Jurkat, Clone E6-1 (cell line): ENCODE results near the gene CCN2.
"Not testable (repeated sequence)": the region's sequence is repeated elsewhere in the genome, so short reads cannot be mapped to it uniquely, and the experiment has no call there.

Experiments used
- DNase-seq: peaks from one replicate; pipeline ENCODE4 v3.0.0-alpha.2; 2011; ENCODE audit warnings: low read depth, low spot score
- H3K4me3 ChIP-seq: 2 replicates; pipeline ENCODE4 v1.5.1; 2011; ENCODE audit warnings: mild to moderate bottlenecking, low read length, control low read depth, moderate library complexity

The CCN2 gene

DNA sequence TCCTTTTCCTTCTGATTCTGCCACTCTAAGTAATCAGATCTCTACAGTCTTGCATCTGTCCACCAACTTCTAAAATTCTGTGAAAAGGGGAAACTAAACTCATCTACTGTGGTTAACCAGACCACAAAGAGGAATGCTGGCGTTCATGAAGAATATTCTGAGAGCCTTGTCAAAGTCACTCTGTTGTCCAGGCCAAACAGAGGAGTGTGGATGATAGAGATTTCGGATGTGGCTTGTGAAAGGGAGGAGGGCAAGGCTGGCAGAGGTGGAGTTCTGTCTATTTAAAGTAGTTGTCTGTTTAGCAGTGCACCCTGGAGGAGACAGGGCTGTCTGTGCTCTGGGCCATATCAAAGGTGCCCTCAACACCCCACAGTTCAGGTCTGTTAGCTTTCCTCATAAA is 33.9 kb downstream of the CCN2 start:
- H3K4me3 ChIP-seq, result no peak overlapping the region
- peak; percentile 41 for DNase-seq

DNA sequence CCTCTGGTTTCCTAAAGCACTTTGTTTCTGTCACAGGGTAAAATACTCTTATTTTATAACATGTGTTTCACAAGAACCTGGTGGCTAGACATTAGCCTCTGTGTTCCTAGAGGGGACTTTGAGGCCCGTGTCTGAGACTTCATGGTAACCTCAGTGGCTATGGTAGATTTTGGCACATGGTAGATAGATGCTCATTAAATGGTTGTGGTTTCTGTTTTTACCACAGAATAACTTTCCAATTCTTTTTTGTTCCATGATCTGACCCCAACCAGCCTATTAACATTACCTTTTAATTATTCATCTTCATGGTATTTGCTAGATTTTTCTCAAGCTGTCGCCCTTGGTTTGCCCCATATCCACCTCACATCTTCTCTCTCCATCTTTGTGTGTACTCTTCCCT is 34.3 kb downstream of the CCN2 start:
- H3K4me3 ChIP-seq, result no peak overlapping the region
- no peak for DNase-seq

DNA sequence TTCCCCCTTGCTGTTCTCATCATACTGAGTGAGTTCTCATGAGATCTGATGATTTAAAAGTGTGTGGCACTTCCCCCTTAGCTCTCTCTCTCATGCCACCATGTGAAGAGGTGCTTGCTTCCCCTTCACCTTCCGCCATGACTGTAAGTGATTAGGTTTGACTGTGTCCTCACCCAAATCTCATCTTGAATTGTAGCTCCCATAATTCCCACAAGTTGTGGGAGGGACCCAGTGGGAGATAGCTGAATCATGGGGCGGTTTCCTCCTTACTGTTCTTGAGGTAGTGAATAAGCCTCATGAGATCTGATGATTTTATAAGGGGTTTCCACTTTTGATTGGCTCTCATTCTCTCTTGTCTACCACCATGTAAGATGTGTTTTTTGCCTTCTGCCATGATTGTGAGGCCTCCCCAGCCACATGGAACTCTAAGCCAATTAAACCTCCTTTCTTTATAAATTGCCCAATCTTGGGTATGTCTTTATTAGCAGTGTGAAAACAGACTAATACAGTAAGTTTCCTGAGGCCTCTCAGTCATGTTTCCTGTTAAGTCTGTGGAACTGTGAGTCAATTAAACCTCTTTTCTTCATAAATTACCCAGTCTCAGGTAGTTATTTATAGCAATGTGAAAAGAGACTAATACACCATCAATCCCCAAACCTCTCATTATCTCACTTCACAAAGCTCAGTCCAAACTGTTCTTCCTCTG is 34.9 kb downstream of the CCN2 start:
- not testable (repeated sequence) for DNase-seq, H3K4me3 ChIP-seq

DNA sequence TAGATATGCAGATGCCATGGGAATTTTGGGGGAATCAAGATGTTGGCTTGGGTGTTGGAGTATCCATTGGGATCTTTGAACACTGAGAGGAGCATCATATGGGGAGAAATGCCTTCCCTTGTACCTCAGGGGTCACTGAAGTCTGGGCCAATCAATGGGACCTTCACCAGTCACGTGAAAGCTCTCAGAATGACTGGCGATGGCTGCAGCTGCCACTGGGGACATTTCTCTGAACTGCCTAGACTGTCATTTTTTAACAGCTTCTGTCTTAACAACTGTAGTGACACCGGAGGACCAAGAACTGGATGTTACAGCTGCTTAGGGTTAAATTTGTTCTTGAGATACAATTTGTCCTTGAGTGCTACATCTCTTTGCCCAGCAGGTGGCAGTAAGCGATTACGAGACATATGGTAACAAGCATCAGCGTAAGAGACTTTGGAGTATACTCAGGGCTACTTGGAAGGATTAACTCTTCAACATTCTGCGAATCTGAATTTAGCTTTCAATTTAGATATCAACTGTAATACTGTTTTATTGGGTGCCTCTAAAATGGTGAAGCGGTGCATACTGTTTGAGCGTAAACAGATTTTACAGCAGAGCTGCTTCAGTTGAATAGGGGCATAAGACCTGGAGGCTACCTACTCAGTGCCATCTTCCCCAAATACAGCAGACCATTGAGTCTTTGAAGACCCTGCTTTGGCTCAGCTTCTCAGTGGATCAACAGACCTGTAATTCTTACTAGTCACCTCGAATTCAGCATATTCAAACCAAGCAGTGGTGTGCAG is 36.0 kb downstream of the CCN2 start:
- no peak overlapping the region for H3K4me3 ChIP-seq
- DNase-seq, result peak; percentile 71

DNA sequence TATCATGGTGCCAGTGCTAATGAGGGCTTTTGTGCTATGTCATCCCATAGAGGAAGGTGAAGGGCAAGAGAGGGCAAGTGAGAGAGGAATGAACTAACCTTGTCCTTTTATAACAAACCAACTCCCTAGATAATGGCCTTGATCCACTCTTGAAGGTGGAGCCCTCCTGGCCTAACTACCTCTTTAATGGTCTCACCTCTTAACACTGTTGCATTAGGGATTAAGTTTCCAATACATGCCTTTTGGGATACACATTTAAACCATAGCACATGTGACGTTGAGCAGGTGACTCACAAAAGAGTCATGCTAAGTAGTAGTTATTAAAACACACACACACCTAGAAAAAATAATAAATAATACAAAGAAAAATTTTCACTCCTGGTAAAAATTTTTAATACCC is 36.9 kb downstream of the CCN2 start:
- no peak for DNase-seq
- H3K4me3 ChIP-seq, result no peak overlapping the region

DNA sequence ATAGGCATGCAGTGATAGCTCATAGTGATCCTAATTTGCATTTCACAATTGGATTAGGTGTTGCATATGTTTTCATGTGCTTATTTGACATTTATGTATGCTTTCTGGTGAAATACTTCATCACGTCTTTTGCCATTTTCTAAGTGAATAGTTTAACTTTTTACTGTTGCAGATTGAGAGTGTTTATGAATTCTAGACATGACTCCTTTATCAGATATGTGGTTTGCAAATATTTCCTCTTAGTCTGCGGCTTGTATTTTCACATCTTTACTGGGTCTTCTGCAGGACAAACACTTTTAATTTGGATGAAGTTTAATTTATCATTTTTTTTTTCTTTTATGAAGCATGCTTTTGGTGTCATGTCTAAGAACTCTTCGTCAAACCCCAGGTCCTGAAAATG is 39.2 kb downstream of the CCN2 start:
- DNase-seq, result no peak
- H3K4me3 ChIP-seq, result no peak overlapping the region

DNA sequence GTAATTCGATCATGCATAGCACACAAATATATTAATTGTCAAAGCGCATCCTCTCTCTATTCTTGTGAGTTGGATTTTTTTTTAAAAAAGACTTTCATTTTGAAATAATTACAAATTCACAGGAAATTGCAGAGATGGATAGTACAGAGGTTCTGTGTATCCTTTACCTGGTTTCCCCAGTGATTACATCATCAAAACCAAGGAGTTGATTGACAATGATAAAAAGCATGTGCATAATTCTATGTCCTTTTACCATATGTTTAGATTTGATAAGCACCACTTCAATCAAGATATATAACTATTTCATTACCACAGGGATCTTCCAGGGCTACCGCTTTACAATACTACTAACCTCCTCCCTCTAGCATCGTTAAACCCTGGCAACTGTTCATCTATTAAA is 40.2 kb downstream of the CCN2 start:
- DNase-seq, result no peak
- H3K4me3 ChIP-seq, result no peak overlapping the region

DNA sequence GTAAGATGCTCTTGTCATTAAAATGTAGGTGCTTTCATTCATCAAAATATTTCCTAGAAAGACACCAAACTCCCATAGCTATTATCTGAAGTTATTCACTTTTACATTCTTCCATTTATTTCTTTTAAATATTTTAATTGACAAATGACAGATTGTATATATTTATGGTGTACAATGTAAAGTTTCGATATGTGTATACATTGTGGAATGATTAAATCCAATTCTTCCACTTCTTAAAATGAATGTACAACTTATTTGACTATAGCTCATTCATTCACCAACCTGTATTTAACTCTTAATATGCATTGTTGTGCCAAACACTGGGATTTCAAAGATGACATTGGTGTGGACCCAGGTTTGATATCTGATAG is 41.0 kb downstream of the CCN2 start:
- no peak for DNase-seq
- no peak overlapping the region for H3K4me3 ChIP-seq

DNA sequence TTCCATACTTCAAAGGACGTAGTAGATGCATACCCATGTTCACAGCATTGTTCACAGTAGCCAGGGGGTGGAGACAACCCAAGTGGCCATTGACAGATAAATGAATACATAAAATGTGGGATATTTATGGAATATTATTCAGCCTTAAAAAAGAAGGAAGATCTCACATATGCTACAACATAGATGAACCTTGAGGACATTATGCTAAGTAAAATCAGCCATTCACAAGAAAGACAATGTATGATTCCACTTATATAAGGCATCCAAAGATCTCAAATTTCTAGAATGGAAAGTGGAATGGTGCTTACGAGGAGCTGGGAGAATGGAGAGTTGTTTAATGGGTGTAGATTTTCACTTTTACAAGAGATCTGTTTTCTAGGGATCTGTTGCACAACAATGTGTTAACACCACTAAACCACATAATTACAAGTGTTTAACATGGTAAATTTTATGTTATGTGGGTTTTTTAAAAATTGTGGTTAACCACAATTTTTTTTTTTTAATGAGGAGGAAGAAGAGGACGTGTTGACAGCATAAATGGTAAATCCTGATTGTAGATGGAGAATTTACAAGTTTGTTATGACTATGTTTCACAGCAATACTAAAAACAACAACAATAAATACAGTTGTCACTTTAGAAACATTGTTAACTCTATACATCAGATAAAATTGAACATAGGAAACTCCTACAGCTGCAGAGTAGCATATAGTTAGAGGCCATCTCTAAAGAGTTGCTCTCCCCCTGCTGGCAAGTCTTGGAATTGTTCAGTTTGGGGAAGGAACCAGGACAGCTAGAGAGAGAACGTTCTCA is 41.6 kb downstream of the CCN2 start:
- H3K4me3 ChIP-seq, result no peak overlapping the region
- peak; percentile 66 for DNase-seq

DNA sequence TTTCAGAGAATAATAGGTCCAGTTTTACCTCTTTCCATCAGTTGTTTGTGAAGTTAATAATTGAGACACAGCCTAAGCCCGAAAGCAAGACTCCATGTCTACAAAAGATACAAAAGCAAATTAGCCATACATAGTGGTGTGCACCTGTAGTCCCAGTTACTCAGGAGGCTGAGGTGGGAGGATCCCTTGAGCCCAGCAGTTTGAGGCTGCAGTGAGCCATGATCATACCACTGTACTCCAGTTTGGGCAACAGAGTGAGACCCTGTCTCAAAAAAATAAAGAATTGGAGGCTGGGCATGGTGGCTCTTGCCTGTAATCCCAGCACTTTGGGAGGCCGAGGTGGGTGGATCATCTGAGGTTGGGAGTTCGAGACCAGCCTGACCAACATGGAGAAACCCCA is 42.4 kb downstream of the CCN2 start:
- not testable (repeated sequence) for DNase-seq, H3K4me3 ChIP-seq

DNA sequence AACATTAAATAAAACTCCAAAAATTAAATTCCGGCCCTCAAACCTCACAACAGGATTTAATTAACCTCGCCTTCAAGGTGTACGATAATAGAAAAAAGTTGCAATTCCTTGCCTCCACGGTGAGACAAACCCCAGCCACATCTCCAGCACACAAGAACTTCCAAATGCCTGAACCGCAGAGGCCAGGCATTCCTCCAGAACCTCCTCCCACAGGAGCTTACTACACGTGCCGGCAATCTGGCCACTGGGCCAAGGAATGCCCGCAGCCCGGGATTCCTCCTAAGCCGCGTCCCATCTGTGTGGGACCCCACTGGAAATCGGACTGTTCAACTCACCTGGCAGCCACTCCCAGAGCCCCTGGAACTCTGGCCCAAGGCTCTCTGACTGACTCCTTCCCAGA is 47.4 kb downstream of the CCN2 start:
- H3K4me3 ChIP-seq, DNase-seq: not testable (repeated sequence)

DNA sequence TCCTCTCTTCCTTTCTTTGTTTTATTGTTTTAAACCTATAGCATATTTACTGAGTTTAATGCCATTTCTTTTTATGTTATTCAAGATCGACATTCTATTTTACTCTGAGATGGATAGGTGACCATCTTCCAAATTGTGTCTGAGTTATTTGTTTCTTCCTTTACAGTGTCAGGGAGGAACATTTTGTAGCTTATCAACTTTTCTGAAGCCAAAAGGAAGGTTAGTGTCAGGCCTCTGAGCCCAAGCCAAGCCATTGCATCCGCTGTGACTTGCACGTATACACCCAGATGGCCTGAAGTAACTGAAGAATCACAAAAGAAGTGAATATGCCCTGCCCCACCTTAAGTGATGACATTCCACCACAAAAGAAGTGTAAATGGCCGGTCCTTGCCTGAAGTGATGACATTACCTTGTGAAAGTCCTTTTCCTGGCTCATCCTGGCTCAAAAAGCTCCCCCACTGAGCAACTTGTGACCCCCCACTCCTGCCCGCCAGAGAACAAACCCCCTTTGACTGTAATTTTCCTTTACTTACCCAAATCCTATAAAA is 49.8 kb downstream of the CCN2 start:
- not testable (repeated sequence) for H3K4me3 ChIP-seq

DNA sequence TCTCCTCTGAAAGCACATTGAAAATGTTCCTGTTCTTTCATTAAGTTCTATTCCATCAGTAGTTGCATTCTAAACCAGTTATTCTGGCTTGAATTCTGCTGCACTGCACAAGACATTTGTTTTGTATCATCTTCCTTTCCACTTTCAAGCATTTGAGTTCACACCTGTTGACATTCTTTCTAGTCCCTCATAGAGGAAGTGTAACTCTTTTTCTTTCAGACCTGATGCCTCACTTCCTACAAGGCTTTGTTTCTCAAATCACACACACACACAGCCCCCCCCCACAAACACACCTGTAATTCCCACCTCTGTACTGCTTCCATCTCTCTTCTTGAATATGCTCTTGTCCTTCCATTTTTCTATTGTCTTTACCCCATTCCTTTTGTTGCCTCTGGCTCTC is 50.9 kb downstream of the CCN2 start:
- no peak for DNase-seq
- no peak overlapping the region for H3K4me3 ChIP-seq

More for the DNA sequence above, 49.8 kb downstream of the CCN2 start:
- DNase-seq, result not testable (repeated sequence)

DNA sequence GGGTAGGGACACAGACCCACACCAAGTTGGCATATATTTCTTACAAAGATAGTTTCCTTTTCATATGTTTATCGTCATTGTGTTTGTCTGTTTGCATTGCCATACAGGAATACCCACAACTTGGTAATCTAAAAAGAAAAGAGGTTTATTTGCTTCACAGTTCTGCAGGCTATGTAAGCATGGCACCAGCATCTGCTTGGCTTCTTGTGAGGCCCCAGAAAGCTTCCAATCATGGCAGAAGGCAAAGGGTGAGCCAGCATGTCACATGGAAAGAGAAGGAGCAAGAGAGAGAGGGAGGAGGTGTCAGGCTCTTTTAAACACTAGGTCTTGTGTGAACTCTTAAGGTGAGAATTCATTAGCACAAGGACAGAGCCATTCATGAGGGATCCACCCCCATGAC is 52.5 kb downstream of the CCN2 start:
- DNase-seq, result no peak

More for the DNA sequence above, 52.5 kb downstream of the CCN2 start:
- H3K4me3 ChIP-seq, result no peak overlapping the region
